DND-41 (cell line): ENCODE data around the gene SIL1.

Experiments
- ATAC-seq: fragments of 200-7000 bp; cut with Tn5 transposase; 3 replicates; pipeline ENCODE4 v1.9.1; 2021; ENCODE audit warnings: low read depth; ENCODE audit not compliant: insufficient read depth
- DNase-seq: peaks from one replicate; pipeline ENCODE4 v3.0.0-alpha.2; 2020
- H2AFZ ChIP-seq: 2 replicates; pipeline ENCODE4 v1.6.0; 2012; ENCODE audit warnings: low read depth, low read length
- H3K27ac ChIP-seq: 2 replicates; pipeline ENCODE4 v1.5.1; 2012; ENCODE audit warnings: low read length, inconsistent platforms
- H3K27me3 ChIP-seq: fragments of 200-600 bp; sonication (generic); 2 replicates; pipeline ENCODE4 v1.6.0; 2012; ENCODE audit warnings: low read length, mild to moderate bottlenecking, inconsistent platforms; ENCODE audit not compliant: insufficient read depth, poor library complexity
- H3K36me3 ChIP-seq: 2 replicates; pipeline ENCODE4 v1.5.1; 2012; ENCODE audit warnings: low read length, inconsistent platforms; ENCODE audit not compliant: insufficient read depth
- H3K4me1 ChIP-seq: 2 replicates; pipeline ENCODE4 v1.5.1; 2012; ENCODE audit warnings: mild to moderate bottlenecking, low read length; ENCODE audit not compliant: insufficient read depth
- H3K4me2 ChIP-seq: 2 replicates; pipeline ENCODE4 v1.6.0; 2012; ENCODE audit warnings: mild to moderate bottlenecking, moderate library complexity, low read length, inconsistent platforms; ENCODE audit not compliant: insufficient read depth
- H3K4me3 ChIP-seq, 2 experiments: fragments of 200-600 bp in 1 of 2; shearing (Covaris generic) in 1 of 2; 2 replicates each; pipeline ENCODE4 v1.5.1; 2012 to 2016; ENCODE audit warnings: inconsistent platforms in 2 of 2, low read length in 2 of 2, mild to moderate bottlenecking in 2 of 2, low read depth in 1 of 2, moderate library complexity in 1 of 2
- H3K79me2 ChIP-seq: 2 replicates; pipeline ENCODE4 v1.6.0; 2012; ENCODE audit warnings: low read length, inconsistent platforms; ENCODE audit not compliant: insufficient read depth
- H3K9ac ChIP-seq: 2 replicates; pipeline ENCODE4 v1.6.0; 2012; ENCODE audit warnings: low read depth, mild to moderate bottlenecking, inconsistent platforms, low read length, moderate library complexity
- H3K9me3 ChIP-seq: 2 replicates; pipeline ENCODE4 v1.5.1; 2012; ENCODE audit warnings: low read length, moderate library complexity, mild to moderate bottlenecking, inconsistent platforms; ENCODE audit not compliant: insufficient read depth, severe bottlenecking
- H4K20me1 ChIP-seq: 2 replicates; pipeline ENCODE4 v1.6.0; 2012; ENCODE audit warnings: low read length; ENCODE audit not compliant: insufficient read depth
- EZH2 ChIP-seq: IDR thresholded peaks from 3 replicates; pipeline ENCODE4 v1.6.1; 2012; ENCODE audit warnings: borderline replicate concordance, low read depth, mild to moderate bottlenecking, moderate library complexity, low read length, inconsistent platforms; ENCODE audit not compliant: severe bottlenecking
- TF ChIP-seq, protein P1 (sequence below): IDR thresholded peaks from 2 replicates; pipeline ENCODE4 v1.5.1; 2012; ENCODE audit warnings: borderline replicate concordance, low read length, moderate library complexity, mild to moderate bottlenecking; ENCODE audit not compliant: poor library complexity, severe bottlenecking; ENCODE audit errors: extremely low read depth

The SIL1 gene

DNA sequence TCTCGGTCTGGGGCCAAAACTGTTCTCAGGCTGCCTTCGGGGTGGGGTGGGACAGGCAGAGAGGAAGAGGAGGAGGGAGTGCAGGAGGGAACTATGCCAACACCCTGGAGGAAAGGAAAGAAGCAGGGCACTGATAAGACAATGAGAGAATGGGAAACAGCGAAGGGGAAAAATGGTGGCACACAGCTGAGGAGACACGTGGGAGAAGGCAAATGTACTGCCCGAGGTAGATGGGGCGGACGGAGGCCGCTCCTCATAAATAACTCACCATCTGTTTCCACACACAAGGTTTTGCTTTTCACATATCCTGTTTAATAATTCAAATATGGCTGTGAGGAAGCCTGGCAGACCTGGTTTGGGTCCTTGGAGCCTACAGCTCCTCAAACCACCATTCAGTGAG is 174.9 kb downstream of the SIL1 start:
- Histone ChIP-seq H4K20me1 (no peaks in the 10 kb centered on the region), H3K4me1 (no peaks in the 10 kb centered on the region), H2AFZ (no peak overlapping the region), H3K4me2 (no peak overlapping the region), H3K36me3 (peaks cover 34% of the 10 kb centered on the region; the same call in 1 of the 2 replicates), H3K27ac (no peak overlapping the region), H3K79me2 (no peaks in the 10 kb centered on the region), H3K4me3 (no peak overlapping the region), H3K27me3 (no peaks in the 10 kb centered on the region), H3K9ac (no peak overlapping the region), H3K9me3 (no peaks in the 10 kb centered on the region)
- DNase-seq (no peak), ATAC-seq (no peak)
- TF ChIP-seq EZH2 = no peak
- TF ChIP-seq, protein P1, sequence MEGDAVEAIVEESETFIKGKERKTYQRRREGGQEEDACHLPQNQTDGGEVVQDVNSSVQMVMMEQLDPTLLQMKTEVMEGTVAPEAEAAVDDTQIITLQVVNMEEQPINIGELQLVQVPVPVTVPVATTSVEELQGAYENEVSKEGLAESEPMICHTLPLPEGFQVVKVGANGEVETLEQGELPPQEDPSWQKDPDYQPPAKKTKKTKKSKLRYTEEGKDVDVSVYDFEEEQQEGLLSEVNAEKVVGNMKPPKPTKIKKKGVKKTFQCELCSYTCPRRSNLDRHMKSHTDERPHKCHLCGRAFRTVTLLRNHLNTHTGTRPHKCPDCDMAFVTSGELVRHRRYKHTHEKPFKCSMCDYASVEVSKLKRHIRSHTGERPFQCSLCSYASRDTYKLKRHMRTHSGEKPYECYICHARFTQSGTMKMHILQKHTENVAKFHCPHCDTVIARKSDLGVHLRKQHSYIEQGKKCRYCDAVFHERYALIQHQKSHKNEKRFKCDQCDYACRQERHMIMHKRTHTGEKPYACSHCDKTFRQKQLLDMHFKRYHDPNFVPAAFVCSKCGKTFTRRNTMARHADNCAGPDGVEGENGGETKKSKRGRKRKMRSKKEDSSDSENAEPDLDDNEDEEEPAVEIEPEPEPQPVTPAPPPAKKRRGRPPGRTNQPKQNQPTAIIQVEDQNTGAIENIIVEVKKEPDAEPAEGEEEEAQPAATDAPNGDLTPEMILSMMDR = no peak

DNA sequence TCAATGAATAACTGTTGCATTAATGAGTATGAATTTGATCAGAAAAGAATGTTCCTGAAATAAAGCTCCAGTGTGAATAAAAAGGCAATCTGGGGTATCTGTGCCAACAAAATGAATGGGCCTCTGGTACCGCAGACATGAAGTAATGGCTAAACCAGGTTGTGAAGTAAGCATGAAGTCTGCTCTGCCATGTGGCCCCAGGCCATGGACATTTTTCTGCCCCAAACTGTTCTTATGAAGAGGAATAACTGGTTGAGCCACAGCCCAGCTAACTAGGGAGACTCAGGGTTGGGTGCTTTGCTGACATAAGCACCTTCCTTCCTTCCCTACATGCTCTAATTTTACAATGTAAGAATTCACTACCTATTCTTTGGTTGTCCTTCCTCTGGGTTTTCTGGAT is 175.6 kb downstream of the SIL1 start:
- TF ChIP-seq EZH2 = no peak
- TF ChIP-seq, protein P1 = no peak
- no peaks in the 10 kb centered on the region for H4K20me1 ChIP-seq
- no peaks in the 10 kb centered on the region for H3K4me1 ChIP-seq
- no peak overlapping the region for H3K4me3 ChIP-seq
- no peaks in the 10 kb centered on the region for H3K79me2 ChIP-seq
- ATAC-seq (no peak), DNase-seq (no peak)
- H3K9ac ChIP-seq = no peak overlapping the region
- peaks cover 34% of the 10 kb centered on the region; the same call in 1 of the 2 replicates for H3K36me3 ChIP-seq
- H3K27ac ChIP-seq = no peak overlapping the region
- H3K27me3 ChIP-seq = no peaks in the 10 kb centered on the region
- H2AFZ ChIP-seq = no peak overlapping the region
- no peak overlapping the region for H3K4me2 ChIP-seq
- no peaks in the 10 kb centered on the region for H3K9me3 ChIP-seq

DNA sequence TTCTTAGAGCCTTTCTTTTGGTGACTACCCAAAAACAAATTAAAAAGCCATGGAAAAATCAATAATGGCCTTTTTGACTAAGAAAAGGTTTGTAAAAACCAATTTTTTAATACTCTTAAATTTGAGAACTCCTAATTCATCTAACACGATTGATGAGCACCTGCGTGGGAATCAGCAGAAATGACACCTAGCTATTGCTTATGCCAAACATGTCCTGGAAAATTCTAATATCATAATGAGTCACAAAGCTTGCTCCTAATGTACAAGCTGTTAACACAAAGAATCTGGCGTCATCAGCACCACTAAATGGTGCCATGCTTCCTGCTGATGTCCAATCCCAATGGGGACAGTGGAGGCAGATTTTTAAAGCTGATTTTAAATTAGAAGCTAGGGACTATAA is 176.8 kb downstream of the SIL1 start:
- no peak overlapping the region for H3K4me2 ChIP-seq
- H3K4me3 ChIP-seq = no peak overlapping the region
- H3K4me1 ChIP-seq = no peaks in the 10 kb centered on the region
- TF ChIP-seq, protein P1 = no peak
- no peak for TF ChIP-seq EZH2
- H4K20me1 ChIP-seq = no peaks in the 10 kb centered on the region
- peaks cover 34% of the 10 kb centered on the region; the same call in 1 of the 2 replicates for H3K36me3 ChIP-seq
- ATAC-seq = no peak
- no peaks in the 10 kb centered on the region for H3K27me3 ChIP-seq
- H3K27ac ChIP-seq = no peak overlapping the region
- no peaks in the 10 kb centered on the region for H3K79me2 ChIP-seq
- no peaks in the 10 kb centered on the region for H3K9me3 ChIP-seq
- no peak overlapping the region for H2AFZ ChIP-seq
- H3K9ac ChIP-seq = no peak overlapping the region
- DNase-seq = no peak

DNA sequence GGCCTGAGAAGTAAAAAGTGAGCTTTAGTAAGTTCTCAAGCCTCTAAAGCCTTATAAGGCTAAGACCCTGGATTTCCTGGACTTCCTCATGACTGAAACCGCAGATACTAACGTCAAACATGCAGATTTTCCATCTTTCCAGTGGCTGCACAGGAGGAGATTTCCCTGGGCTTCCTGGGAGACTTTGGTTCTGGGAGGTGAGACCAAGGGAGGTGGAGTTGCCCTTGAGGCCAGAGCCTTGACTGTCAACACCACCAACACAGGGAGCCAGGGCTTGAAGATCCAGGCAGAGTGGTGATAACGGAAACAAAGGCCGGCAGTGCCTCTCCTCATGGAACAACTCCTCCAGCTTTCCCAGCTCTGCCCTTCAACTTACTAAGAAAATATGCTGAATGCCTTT is 178.3 kb downstream of the SIL1 start:
- H4K20me1 ChIP-seq = no peaks in the 10 kb centered on the region
- no peaks in the 10 kb centered on the region for H3K9me3 ChIP-seq
- ATAC-seq (no peak), DNase-seq (no peak)
- no peak overlapping the region for H3K4me2 ChIP-seq
- no peaks in the 10 kb centered on the region for H3K4me1 ChIP-seq
- H2AFZ ChIP-seq = no peak overlapping the region
- TF ChIP-seq, protein P1 = no peak
- no peak for TF ChIP-seq EZH2
- H3K79me2 ChIP-seq = no peaks in the 10 kb centered on the region
- H3K27ac ChIP-seq = no peak overlapping the region
- peaks cover 34% of the 10 kb centered on the region; the same call in 1 of the 2 replicates for H3K36me3 ChIP-seq
- H3K27me3 ChIP-seq = no peaks in the 10 kb centered on the region
- no peak overlapping the region for H3K9ac ChIP-seq
- no peak overlapping the region for H3K4me3 ChIP-seq
